ENCODE results near the gene PRXL2C.

PRXL2C gene

GRCh38 chr9:96612105-96612965 is 42.8 kb downstream of the PRXL2C start:
- DNase-seq: no peak

DNA sequence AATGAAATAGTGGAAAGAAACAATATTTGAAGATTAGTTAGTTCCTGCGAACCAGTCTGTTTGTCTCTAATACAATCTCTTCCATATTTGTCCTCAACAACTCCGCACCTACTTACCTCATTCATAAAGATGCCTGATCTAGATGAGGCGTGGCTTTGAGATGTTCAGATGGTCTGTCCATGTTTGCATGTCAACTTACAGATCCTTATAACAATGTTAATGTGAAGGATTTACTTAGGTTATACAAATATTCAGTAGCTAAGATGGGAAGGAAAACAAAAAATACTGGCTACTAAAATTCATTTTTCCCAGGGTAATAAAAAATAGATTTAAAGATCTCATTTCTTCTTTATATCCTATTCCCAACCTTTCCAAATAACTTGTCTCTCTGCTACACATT is 43.8 kb downstream of the PRXL2C start:
- DNase-seq: no peak

DNA sequence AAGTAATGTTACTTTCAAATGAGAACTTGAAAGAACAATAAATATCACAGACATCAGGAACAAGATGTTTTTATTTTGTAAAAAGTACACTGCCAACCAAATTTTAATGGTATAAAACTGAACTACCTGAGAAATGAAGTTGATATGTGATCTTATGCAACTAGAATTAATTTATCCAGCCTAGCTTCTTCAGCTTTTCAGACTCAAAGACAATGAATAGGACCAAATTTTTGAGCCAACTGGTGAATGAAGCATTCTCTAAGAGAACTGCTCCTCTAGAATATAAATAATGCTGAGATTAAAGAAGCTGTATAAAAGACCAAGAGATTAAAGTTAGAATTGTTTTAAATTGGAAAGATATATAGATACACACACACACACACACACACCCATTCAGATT is 45.4 kb downstream of the PRXL2C start:
- no peak for DNase-seq

DNA sequence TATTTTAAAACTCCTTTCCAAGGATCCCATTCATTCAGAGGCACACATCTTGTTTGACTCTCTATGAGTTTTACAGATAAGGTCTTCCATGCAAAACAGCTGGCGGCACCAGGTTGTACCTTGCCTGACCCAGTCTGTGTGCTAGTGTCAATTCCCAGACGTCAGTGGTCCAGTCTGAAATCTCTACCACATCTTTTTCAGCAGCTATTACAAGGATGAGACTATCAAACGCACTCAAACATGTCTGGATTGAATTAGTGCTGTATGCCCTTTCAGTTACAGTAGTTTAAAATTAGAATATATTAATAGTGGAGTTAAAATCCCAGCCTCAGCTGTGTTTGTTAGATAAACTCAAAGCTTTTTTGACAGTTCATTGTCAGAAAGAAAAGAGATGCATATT is 47.1 kb downstream of the PRXL2C start:
- DNase-seq: no peak

GRCh38 chr9:96605328-96605727 is 49.8 kb downstream of the PRXL2C start:
- DNase-seq: no peak

- DNase-seq: no peak
Measured at GRCh38 chr9:96604004-96604319, 51.2 kb downstream of the PRXL2C start.

DNA sequence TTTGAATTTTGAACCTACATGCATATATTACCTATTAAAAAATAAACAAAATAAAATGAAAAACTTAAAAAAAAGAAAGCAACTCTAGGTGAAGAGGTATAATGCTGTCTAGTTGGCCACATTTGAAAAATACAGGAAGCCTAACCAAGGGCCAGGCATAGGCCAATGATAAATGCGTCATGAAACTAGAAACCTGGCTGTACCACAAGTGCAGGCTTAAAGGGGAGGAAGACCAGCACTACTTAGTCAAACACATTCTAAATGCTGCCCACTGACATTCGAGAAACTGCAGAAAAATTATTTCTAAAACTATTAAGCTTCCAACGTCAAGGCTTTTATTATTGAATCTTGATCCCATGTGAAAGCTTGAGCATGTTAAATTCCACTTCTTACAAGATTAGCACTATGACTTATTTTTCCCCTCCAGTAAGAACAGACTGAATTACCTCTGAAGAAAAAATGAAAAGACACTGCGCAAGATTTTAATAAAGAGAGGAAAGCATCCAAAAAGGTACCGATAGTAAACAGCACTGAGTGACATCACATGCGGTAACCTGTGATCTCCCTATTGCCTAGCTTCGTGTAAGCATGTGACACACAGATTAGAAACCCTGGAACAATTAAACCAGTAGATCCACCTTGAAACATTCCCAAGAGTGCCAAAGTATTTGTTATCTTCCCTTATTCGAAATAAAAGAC is 51.7 kb downstream of the PRXL2C start:
- DNase-seq: no peak

- no peak for DNase-seq
Measured at GRCh38 chr9:96599298-96599697, 55.8 kb downstream of the PRXL2C start.

- no peak for DNase-seq
Measured at GRCh38 chr9:96596601-96597111, 58.5 kb downstream of the PRXL2C start.
